ENCODE measurements around the gene PRELID3B. TPM values are rescaled to one million over a fixed set of nuclear protein-coding genes. Genes with fewer than 3 reads are reported as not detected.

The PRELID3B gene
- total RNA-seq, 2 donors from 2014 or later: 28.9 to 35.6 TPM

DNA sequence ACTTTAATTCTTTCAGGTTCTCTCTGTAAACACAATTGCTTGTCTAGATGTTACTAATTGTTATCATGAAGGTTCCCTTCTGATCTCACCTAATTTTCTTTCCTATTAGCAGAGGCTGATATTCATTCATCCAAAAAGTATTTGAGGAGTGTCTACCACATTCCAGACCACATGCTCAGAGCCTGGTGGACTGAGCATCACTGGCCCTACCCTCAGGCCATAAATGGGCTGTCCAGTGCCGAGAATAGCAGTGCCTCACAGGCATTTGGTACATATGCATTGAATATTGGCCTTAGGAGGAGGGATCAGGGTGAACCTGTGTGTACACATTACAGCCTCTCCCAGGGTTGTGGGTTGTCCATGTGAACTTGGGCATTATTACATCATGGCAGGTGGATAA is 40.4 kb upstream of the PRELID3B start:
- Histone ChIP-seq H3K27me3 (replicated peaks; ENCODE audit: insufficient read depth) (no peaks in the 10 kb centered on the region), H3K36me3 (no peaks in the 10 kb centered on the region), H3K9me3 (no peaks in the 10 kb centered on the region), H3K4me1 (replicated peaks) (peaks cover 8% of the 10 kb centered on the region), H3K27ac (no peak overlapping the region), H3K4me3 (no peak overlapping the region)
- TF ChIP-seq POLR2AphosphoS5 (IDR thresholded peaks at IDR 0.05) (no peak), POLR2A (IDR thresholded peaks at IDR 0.05) (no peak)
- TF ChIP-seq, protein P1, sequence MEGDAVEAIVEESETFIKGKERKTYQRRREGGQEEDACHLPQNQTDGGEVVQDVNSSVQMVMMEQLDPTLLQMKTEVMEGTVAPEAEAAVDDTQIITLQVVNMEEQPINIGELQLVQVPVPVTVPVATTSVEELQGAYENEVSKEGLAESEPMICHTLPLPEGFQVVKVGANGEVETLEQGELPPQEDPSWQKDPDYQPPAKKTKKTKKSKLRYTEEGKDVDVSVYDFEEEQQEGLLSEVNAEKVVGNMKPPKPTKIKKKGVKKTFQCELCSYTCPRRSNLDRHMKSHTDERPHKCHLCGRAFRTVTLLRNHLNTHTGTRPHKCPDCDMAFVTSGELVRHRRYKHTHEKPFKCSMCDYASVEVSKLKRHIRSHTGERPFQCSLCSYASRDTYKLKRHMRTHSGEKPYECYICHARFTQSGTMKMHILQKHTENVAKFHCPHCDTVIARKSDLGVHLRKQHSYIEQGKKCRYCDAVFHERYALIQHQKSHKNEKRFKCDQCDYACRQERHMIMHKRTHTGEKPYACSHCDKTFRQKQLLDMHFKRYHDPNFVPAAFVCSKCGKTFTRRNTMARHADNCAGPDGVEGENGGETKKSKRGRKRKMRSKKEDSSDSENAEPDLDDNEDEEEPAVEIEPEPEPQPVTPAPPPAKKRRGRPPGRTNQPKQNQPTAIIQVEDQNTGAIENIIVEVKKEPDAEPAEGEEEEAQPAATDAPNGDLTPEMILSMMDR (IDR thresholded peaks at IDR 0.05): no peak
- WGBS: 93% methylated on average over 1 of the region's 1 CpG
- intact Hi-C loops (cut with DNase I): no loop called here
- DNase-seq (ENCODE audit: low spot score): no peak

DNA sequence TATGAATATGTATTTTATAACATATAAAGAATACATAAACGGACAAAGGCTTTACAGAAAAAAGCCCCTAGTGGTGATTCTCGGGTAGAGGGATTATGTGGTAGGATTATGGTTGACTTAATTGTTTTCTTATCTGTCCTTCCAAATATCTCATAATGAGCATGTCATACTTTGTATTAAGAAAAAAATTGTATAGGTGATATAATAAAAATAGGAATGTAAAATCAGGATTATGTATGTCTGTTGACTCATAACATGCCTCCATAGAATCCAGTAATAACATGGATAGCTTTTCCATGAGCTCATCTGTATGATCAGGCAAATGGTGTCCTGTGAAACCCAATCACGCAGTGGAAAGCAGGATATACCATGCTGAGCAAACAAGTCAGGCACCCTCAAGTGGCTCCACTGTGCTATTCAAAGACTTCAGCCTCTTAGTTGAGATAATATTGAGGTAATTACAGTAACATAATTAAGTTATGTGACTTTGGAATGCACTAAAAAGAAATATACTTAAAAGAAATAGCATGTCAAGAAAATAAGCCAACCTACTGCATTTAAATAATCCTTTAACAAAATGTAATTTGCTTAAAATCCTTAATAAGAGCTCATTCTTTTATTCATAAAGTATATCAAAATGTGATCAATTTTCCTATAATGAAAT is 39.6 kb upstream of the PRELID3B start:
- no peak for TF ChIP-seq POLR2AphosphoS5 (IDR thresholded peaks at IDR 0.05)
- WGBS: 61% methylated on average over 3 of the region's 3 CpGs
- H3K36me3 ChIP-seq: no peaks in the 10 kb centered on the region
- DNase-seq (ENCODE audit: low spot score): no peak
- peaks cover 8% of the 10 kb centered on the region for H3K4me1 ChIP-seq (replicated peaks)
- no peak overlapping the region for H3K4me3 ChIP-seq
- no peaks in the 10 kb centered on the region for H3K9me3 ChIP-seq
- no peaks in the 10 kb centered on the region for H3K27me3 ChIP-seq (replicated peaks; ENCODE audit: insufficient read depth)
- intact Hi-C loops (cut with DNase I): no loop called here
- no peak overlapping the region for H3K27ac ChIP-seq

DNA sequence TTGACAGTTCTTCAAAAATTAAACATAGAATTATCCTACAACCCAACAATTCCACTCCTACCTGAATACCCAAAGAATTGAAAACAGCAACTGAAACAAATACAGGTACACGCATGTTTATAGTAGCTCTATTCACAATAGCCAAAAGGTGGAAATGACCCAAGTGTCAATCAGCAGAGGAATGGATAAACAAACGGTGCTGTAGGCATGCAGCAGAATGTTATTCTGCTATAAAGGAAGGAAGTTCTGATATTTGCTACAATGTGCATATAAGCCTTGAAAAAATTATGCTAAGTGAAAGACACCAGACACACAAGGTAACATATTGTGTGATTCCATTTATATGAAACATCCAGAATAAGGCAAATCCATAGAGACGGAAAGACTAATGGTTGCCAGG is 38.5 kb upstream of the PRELID3B start:
- DNase-seq (ENCODE audit: low spot score): no peak
- 40% methylated on average over 3 of the region's 3 CpGs for WGBS
- Histone ChIP-seq H3K36me3 (no peaks in the 10 kb centered on the region), H3K27ac (no peak overlapping the region), H3K4me3 (no peak overlapping the region), H3K4me1 (replicated peaks) (peaks cover 8% of the 10 kb centered on the region), H3K9me3 (no peaks in the 10 kb centered on the region), H3K27me3 (replicated peaks; ENCODE audit: insufficient read depth) (no peaks in the 10 kb centered on the region)
- TF ChIP-seq POLR2AphosphoS5 (IDR thresholded peaks at IDR 0.05) (no peak), POLR2A (IDR thresholded peaks at IDR 0.05) (no peak)
- TF ChIP-seq, protein P1 (IDR thresholded peaks at IDR 0.05): no peak
- intact Hi-C loops (cut with DNase I): no loop called here

DNA sequence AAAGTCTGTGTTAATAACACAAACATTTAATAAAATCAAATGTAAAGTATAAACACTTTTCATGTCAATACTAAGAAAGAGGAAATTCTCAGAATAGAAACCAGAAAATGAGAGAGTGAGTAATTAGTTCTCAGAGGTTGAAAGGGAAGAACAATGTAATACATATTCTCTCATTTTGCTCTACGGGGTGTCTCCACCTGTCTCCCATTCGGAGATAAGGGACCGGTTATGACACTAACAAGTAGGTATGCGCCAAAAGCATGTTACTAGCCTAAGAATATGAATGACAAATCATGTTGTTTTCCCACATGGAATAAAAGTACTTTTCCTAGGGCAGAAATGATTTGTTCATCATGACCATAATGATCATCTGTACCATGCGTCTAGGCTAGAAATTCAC is 35.6 kb upstream of the PRELID3B start:
- 90% methylated on average over 5 of the region's 5 CpGs for WGBS
- Histone ChIP-seq H3K4me3 (no peak overlapping the region), H3K27ac (no peak overlapping the region), H3K9me3 (no peaks in the 10 kb centered on the region), H3K4me1 (replicated peaks) (no peaks in the 10 kb centered on the region), H3K36me3 (no peaks in the 10 kb centered on the region), H3K27me3 (replicated peaks; ENCODE audit: insufficient read depth) (no peaks in the 10 kb centered on the region)
- no peak for DNase-seq (ENCODE audit: low spot score)
- TF ChIP-seq, protein P1 (IDR thresholded peaks at IDR 0.05): no peak
- TF ChIP-seq POLR2A (IDR thresholded peaks at IDR 0.05): no peak
- TF ChIP-seq POLR2AphosphoS5 (IDR thresholded peaks at IDR 0.05): no peak
- intact Hi-C loops (cut with DNase I): no loop called here

DNA sequence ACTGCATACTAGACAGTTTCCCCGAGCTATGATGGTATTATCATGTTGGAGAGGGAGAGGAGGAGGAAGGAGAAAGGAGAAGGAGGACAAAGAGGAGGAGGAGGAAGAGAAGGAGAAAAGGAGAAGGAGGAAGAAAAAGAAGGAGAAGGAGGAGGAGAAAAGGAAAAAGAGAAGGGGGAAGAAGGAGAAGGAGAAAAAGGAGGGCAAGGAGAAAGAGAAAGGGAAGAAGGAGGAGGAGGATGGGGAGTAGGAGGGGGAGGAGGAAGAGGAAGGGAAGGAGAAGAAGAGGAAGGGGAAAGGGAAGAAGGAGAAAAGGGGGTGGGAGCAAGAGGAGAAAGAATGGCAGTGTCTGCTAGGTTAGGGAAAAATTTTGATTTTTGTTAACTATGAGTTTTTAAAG is 35.1 kb upstream of the PRELID3B start:
- TF ChIP-seq POLR2AphosphoS5 (IDR thresholded peaks at IDR 0.05) (no peak), POLR2A (IDR thresholded peaks at IDR 0.05) (no peak)
- TF ChIP-seq, protein P1 (IDR thresholded peaks at IDR 0.05): no peak
- DNase-seq (ENCODE audit: low spot score): no peak
- H3K36me3 ChIP-seq: no peaks in the 10 kb centered on the region
- 67% methylated on average over 1 of the region's 1 CpG for WGBS
- no peaks in the 10 kb centered on the region for H3K27me3 ChIP-seq (replicated peaks; ENCODE audit: insufficient read depth)
- H3K4me1 ChIP-seq (replicated peaks): no peaks in the 10 kb centered on the region
- intact Hi-C loops (cut with DNase I): no loop called here
- no peak overlapping the region for H3K27ac ChIP-seq
- H3K4me3 ChIP-seq: no peak overlapping the region
- H3K9me3 ChIP-seq: no peaks in the 10 kb centered on the region

Measured in prostate gland (tissue), 2 donors.